HUDEP-2 (cell line): ENCODE measurements around the gene TMEM233.

Experiments used
- DNase-seq, 76 experiments: peaks; one replicate each; lab custom pipeline; 2025; ENCODE audit not compliant: unreplicated experiment in 76 of 76; lab: John Stamatoyannopoulos, UW

The TMEM233 gene

DNA sequence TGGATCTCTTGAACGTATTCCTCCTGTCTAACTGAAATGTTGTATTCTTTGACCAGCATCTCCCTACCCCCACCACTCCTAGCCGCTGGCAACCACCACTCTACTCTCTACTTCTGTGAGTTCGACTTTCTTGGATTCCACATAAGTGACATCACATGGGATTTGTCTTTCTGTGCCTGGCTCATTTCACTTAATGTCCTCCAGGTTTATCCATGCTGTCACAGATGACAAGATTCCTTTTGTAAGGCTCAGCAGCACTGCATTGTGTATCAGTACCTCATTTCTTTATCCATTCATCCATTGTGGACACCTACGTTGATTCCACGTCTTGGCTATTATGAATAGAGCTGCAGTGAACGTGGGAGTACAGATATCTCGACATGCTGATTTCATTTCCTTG is 84.9 kb downstream of the TMEM233 start:
- no peak for DNase-seq

DNA sequence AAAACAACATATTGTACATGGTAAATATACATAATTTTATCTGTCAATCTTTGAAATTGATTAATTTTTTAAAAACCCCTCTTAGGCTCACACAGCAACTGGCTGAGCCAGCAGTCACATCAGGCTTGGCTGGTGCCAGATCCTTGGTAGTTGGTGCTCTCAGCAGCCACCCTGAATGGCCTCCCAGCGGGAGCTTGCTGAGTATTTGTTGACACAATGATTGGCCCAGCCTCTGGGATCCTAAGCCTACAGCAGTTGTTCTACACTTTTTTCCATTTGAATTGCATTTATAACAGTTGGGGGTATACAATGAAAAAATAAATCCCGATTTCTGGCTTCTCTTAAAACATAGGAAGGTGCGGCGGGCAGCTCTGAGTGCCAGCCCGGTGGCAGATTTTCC is 85.5 kb downstream of the TMEM233 start:
- DNase-seq, result no peak

DNA sequence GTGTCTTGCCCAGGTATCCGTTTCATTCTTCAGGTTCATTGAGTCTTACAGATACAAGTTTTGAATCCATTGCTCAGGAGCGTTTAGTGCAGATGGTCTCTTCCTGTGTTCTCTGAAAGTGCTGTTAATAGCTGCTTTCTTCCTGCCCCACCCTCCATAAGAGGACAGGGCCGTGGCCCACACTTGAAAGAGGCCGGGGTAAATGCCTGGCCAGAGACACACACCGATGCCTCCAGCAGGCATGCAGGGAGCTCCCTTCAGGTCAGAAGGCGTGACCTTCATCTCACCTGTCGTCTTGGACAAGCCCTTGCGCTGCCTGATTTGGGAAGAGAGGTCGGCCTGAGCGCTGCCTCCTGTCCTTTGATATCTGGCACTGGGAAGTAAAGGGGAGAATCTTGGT is 85.9 kb downstream of the TMEM233 start:
- no peak for DNase-seq

DNA sequence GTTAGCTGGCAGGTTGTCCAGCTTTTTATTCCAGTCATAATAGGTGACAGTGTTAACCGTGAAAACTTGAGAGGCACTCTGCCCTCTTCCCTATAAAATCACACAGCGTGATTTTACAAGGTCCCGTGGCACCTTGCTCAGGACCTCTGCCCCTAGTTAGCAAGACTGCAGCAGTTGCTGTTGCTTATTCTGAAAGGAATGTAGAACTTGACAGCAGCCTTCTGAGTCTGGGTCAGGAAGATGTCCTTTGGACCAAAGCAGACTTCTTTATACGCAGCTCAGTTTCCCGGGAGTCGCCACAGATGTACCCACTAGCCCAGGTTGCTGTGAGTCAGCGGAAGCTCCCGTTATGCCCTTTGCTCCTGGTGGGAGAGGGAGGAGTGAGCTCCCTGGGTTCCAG is 87.5 kb downstream of the TMEM233 start:
- DNase-seq, result peak in 1 of 76 experiments; percentile 7

DNA sequence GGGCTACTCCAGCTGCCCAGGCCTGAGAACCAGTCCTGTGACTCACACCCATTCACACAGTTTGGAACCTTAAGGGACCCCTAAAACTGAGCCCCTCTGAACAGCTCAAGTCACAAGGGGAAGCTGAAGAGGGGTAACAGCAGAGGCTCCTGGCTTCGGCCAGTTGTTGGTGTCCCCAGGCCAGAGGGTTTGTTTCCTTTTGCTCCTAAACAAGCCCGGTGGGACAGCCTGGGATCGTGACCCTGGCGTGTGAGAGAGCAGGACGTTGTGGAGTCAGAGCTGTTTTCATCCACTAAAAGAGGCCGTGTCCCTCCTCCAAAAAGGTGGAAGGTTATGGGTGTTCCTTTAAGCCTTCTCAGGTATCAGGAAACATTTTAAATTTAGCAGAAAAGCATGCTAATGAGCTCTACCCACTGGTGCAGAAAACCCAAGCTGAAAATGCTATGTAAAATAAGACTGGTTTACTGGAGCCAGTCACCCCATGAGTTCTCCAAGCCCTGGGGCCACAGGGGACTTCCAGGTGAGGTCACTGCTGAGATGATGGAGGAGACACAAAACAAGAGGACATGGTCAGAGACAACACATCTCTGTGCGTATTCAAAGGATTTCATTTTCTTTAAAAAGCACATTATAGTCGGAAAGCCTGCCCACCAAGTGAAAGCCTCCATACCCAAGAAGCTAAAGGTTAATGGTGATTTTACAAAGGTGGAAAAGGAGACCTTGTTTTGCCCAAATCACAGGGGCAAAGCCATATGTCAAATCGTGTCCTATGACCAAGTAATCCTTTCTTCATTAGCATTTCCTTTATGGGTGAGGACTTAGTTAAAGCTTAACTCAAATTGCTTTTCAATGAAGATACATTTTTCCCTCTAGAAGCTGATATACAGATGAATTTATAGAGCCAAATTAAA is 88.4 kb downstream of the TMEM233 start:
- peak in 2 of 76 experiments; percentile 11 to 14 for DNase-seq

DNA sequence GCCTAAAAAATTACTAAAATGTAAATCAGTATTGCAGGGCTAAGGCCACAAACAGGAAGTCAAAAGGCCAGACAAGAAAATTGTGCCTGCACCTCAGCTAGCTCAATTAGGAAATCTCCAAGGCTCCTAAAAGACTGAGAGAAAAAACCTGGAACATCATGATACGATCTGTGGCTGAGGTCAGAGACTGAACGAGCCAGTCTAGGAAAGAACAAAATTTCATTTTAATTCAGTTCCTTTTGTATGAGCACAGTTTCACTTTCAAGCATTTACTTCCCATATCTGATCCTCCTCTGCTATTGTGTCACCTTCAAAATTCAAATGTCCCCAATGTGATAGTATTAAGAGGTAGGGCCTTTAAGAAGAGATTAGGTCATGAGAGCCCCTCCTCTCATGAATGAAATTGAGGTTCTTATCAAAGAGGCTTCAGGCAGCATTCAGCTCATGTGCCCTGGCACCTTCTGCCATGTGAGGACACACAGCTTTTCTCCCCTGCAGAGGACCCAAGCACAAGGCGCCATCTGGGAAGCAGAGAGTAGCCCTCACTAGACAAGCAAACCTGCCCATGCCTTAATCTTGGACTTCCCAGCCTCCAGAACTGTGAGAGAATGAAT is 89.2 kb downstream of the TMEM233 start:
- peak in 72 of 76 experiments; percentile 9 to 86 (median 53) for DNase-seq

DNA sequence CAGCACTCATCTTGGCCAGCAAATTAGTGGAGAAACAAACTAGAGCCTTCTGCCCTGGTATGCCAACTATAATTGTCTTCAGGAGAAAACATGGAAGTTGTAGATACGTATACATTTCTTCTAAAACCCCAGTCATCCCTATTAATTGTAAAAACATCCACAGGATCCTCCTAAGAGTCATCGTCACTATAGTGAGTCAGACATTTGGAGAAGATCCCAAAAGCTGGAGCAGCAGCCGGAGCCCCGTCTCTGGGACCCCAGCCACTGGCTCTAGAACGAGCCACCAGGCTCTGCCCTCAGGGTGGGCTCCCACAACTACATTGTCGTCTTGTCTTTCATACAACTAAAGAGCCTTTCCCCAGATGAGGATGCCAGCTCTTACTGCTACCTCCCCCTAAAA is 89.8 kb downstream of the TMEM233 start:
- DNase-seq, result no peak

DNA sequence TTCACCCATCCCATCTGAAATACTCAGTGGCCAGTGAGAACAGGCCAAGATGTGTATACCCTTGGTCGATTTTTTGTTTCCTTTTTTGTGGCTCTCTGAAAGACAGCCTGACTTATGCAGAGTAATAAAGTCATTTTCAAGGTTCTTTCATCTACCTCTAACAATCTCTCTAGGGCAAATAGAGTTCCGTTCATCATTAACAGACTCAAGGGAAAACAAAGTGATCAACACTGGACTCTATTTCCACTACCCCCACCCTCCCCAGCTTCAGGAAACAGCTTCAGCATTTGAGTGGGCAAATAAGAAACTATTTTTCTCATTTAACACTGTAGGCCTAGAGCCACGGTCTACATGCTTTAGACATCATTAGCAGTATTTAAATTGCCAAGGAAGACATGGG is 90.2 kb downstream of the TMEM233 start:
- DNase-seq, result no peak

DNA sequence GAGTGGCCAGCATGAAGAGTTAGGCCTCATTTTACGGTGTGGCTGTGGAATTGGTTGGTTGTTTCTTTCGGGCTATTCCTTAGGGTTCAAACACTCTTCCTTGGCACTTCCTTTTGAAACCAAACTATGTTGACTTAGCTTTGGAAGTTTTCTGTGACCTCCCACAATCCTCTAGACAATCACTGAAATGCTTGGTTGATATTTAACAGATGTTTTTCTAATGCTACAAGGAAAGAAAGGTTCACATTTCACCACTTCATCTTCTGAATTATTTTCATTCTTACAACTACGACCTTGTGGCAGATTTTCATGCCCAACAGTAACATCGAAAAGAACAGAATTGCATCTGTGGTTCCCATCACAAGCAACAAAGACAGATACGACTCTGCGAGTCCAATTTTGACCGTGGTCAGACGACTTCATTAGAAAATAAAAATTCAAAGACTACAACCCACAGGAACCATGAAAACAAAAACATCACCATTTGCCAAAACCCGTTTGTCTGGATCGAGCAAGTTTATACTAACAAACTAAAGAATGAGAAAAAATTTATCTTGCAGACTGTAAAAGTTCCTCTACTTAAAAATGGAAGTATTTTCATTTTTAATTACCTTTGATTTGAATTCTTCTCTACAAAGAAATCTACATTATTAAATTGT is 91.3 kb downstream of the TMEM233 start:
- DNase-seq, result no peak

DNA sequence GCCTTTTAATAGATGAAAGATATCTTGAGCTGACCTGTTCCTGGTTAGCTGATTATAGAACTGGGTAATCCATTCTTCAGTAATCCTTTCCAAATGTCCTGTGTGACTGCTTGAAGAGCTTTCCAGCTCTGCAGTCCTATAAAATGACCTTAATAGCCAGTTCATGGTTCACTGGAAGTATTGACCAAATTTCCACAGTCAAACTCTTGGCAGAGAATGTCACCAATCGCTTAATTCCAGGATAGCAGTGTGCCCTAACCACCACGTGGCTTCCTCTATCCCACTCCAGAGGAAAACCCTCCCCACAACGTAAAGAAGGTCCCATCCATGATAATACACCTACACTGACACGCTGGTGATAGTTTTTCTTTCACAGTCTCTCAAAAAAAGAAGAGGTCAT is 91.8 kb downstream of the TMEM233 start:
- no peak for DNase-seq

DNA sequence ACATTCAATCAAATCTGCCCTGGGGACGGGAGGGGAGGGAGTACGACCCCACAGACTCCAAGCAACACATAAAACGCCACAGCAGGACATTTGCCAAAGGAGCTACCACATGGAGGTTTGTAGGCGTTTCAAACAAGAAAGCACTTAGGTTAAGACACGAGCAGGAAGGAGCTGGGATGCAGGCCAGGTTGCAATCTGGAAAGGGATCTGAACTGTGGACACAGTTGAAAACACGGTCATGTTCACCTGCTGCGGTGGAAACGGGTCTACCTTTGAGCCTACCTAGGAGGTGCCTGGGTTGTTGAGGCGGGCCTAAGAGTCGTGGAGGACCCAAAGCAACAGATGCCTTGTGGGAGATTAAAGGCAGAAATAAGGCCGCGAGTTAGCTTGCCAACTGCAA is 92.8 kb downstream of the TMEM233 start:
- DNase-seq, result no peak

DNA sequence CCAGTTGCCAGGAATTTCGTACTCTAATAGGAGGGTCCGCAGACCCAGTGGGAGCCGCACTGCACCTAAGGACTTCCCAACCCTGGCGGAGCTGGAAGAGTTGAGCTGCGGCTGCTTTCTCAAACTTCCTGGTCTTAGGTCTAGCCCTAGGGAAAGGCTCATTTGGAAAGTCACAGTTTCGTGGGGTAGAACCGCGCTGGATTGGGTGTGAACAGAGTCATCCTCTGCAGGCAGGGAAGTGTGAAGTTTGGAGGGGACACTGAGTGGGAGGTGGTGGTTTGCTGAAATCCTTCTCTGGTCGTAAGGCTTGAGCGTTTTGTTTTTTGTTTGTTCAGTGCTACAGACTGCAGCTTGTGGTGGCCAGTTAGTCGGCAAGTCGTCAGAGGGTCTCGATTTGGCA is 93.2 kb downstream of the TMEM233 start:
- no peak for DNase-seq

DNA sequence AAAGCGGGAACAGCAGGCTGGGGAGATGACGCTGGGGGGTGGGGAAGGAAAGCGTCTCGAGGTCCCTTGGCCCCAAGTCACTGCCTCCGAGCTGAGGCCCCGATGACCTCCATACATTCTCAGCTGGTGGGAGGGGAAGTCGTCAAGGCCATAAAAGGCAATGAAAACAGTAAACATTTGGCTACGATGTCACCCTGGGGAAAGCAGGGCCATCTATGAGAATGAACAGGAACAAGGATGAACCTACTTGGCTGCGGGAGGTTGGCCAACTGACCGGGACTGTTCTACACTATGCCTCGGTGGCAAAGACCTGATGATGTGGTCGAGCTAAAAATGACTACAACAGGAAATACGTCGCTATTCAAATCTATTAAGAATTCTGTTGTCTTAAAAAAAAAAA is 93.8 kb downstream of the TMEM233 start:
- no peak for DNase-seq

DNA sequence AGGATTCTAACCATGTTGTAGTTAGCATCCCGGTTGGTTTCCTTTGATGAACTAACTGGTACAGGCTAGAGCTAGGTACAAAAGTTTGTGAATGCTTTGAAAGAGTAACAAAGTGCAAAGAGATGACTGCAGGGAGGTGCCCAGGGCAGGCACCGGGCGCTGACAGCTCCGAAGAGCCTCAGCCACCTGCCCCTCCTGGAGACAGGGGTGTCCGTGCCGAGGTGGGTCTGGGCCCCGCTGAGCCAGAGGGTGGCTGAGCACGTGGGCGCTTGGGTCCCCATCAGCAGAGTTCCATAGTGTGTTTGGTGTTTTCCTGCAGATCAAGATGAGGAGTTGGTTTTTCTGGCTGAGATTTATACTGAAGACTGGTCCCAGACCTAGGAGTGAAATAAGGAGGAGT is 94.3 kb downstream of the TMEM233 start:
- DNase-seq, result no peak

DNA sequence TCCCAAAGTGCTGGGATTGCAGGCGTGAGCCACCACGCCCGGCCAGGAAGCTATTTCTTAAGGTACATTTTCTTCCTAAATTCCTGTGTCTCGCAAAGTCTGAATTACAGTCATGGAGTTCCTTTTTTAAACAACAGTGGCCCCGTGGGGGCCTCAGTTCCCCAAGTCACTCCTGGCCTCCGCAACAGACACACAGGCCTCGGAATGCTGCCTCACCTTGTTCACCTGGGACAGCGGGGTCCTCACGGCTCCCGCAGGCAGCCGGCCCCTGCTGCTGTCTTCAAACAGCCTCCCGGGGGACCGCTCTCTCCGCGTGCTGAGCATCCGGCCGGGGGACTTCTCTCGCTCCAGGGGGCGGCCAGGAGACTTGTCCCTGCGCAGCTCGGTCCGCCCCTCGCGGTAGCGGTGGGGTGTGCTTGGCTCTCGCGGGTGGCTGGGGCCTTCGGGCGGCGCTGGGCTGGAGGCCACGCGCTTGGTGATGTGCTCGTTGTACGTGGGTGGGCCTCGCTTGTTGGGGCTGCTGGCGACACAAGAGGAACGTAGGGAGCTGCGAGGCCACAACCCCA is 96.4 kb downstream of the TMEM233 start:
- DNase-seq, result no peak

DNA sequence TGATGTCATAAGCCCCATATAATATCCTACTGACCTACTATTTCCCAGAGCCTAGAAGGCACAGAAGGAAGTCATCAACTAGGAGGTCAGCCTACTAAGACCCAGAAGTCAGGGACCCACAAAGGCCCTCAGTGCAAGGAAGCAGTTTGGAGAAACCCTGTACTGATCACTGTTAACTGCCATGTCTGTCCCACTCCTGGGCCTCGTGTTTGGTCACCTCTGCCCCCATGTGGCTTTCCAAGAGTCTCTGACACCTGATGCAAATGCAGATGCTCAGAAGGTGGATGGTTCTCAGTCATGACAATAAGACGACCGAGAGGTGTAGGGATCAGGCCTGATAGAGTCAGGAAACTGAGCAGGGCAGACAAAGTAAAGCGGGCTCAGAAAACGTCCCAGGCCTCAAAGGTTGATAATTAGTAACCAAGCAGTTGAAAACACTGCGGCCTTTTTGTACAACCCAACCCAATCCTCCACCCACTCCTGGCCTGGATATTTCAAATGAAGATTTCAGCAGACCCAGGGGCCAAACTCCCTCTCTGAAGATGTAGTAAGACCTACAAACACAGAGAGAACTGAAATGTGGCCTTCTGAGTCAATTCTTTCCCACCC is 97.7 kb downstream of the TMEM233 start:
- DNase-seq, result no peak

DNA sequence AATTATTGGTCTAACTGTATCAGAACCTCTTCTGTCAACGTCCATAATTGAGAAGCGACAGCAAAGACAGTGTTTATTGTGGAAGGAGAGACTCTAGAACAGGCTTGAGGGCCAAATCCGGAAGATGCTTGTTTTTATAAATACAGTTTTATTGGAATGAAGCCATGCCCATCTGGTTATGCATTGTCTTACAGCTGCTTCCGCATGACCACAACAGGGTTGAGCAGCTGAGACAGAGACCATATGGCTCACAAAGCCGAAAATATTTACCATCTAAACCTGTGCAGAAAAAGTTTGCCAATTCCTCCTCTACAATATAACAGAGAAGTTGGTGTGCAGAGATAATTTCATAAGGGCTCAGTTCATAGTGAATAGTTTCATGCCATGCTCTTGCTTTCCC is 98.8 kb downstream of the TMEM233 start:
- DNase-seq, result no peak
